HEK293T (cell line): Measurements from ENCODE around the gene OPCML.

Experiments used
- ARNT ChIP-seq: fragments of 450-650 bp; IDR thresholded peaks from 2 replicates; pipeline ENCODE4 v1.6.1; 2017; ENCODE audit warnings: mild to moderate bottlenecking
- BHLHE40 ChIP-seq: fragments of 450-650 bp; IDR thresholded peaks from 2 replicates; pipeline ENCODE4 v1.6.1; 2016; ENCODE audit warnings: mild to moderate bottlenecking, moderate library complexity, borderline replicate concordance
- FOXA1 ChIP-seq: fragments of 450-650 bp; IDR thresholded peaks from 2 replicates; pipeline ENCODE4 v1.6.1; 2016; ENCODE audit warnings: mild to moderate bottlenecking
- FOXK2 ChIP-seq: fragments of 450-650 bp; IDR thresholded peaks from 2 replicates; pipeline ENCODE4 v1.6.1; 2016; ENCODE audit warnings: mild to moderate bottlenecking
- FOXM1 ChIP-seq: fragments of 450-650 bp; IDR thresholded peaks from 2 replicates; pipeline ENCODE4 v1.6.1; 2017; ENCODE audit warnings: mild to moderate bottlenecking, borderline replicate concordance
- HDGF ChIP-seq: fragments of 450-650 bp; IDR thresholded peaks from 2 replicates; pipeline ENCODE4 v1.6.1; 2017; ENCODE audit warnings: antibody characterized with exemption, borderline replicate concordance
- L3MBTL2 ChIP-seq: fragments of 450-650 bp; conservative IDR thresholded peaks from 2 replicates; pipeline ENCODE4 v1.6.1; 2016; ENCODE audit warnings: mild to moderate bottlenecking
- LEF1 ChIP-seq: fragments of 450-650 bp; IDR thresholded peaks from 2 replicates; pipeline ENCODE4 v1.6.1; 2017; ENCODE audit warnings: mild to moderate bottlenecking, borderline replicate concordance
- NFRKB ChIP-seq: fragments of 450-650 bp; IDR thresholded peaks from 2 replicates; pipeline ENCODE4 v1.6.1; 2016; ENCODE audit warnings: mild to moderate bottlenecking, moderate library complexity
- SP1 ChIP-seq: fragments of 450-650 bp; IDR thresholded peaks from 2 replicates; pipeline ENCODE4 v1.6.1; 2017
- SUZ12 ChIP-seq: fragments of 450-650 bp; IDR thresholded peaks from 2 replicates; pipeline ENCODE4 v1.6.1; 2016; ENCODE audit warnings: mild to moderate bottlenecking
- TARDBP ChIP-seq: fragments of 450-650 bp; IDR thresholded peaks from 2 replicates; pipeline ENCODE4 v1.6.1; 2016
- ZNF384 ChIP-seq: fragments of 450-650 bp; IDR thresholded peaks from 2 replicates; pipeline ENCODE4 v1.6.1; 2016
- TF ChIP-seq, protein P1 (sequence below): fragments of 450-650 bp; IDR thresholded peaks from 2 replicates; pipeline ENCODE4 v1.6.1; 2016

- TF ChIP-seq SP1 (no peak), NFRKB (no peak), FOXM1 (no peak), LEF1 (no peak), TARDBP (no peak), FOXA1 (no peak), HDGF (no peak), SUZ12 (no peak), FOXK2 (no peak), L3MBTL2 (no peak), BHLHE40 (no peak), ARNT (no peak), ZNF384 (no peak)
- TF ChIP-seq, protein P1, sequence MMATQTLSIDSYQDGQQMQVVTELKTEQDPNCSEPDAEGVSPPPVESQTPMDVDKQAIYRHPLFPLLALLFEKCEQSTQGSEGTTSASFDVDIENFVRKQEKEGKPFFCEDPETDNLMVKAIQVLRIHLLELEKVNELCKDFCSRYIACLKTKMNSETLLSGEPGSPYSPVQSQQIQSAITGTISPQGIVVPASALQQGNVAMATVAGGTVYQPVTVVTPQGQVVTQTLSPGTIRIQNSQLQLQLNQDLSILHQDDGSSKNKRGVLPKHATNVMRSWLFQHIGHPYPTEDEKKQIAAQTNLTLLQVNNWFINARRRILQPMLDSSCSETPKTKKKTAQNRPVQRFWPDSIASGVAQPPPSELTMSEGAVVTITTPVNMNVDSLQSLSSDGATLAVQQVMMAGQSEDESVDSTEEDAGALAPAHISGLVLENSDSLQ = no peak
These were observed 551.6 kb downstream of the OPCML start for GRCh38 chr11:132980670-132981069.
